ENCODE measurements around the gene SPINDOC.
"Not testable (repeated sequence)": the region's sequence is repeated elsewhere in the genome, so short reads cannot be mapped to it uniquely, and the experiment has no call there.

SPINDOC gene

DNA sequence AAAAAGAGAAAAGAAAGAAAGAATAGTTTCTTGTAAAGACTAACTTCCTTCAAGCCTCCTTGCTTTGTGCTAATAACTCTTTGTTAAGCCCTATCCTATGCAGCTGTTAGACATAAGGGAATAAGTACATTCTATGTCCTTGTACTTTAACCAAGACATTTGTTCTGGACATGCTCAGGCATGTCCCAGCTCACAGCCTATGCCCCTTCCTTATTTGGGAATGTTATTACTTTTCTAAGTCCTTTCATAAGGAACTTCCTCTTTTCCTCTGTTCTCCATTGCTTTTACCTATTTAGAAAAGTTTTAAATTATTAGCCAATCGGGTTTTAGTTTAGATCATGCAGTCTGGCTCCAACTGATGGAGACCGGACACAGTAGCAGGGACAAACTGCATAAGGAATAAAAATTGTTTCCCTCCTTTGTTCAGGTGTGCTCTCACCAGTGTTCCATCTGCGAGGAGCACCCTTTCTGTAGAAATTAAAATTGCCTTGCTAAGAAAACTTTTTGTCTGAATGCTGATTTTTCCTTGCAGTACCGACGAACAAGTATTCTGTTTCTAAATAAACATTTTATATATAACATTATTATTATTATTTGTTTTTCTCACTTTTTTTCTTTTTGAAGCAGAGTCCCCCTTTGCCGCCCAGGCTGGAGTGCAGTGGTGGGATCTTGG is 21.6 kb upstream of the SPINDOC start:
- no peak for DNase-seq

DNA sequence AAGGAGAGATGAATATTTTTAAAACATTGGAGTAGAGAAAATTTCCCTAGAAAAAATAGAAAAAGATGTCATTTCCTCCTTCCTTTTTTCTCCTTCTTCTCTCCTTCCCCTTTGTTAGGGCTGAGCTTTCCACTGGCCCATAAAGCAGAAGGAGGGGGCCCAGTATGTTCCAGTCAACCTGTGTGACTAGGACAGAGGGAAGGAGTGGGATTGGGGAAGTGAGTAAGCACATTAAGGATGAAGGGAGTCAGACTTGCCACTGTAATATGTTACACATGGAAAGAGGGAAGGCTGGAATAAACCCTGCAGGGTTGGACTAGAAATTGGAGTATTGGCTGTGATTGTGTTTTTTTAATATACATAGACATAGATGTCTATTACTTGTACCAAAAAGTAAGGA is 20.1 kb upstream of the SPINDOC start:
- no peak for DNase-seq

DNA sequence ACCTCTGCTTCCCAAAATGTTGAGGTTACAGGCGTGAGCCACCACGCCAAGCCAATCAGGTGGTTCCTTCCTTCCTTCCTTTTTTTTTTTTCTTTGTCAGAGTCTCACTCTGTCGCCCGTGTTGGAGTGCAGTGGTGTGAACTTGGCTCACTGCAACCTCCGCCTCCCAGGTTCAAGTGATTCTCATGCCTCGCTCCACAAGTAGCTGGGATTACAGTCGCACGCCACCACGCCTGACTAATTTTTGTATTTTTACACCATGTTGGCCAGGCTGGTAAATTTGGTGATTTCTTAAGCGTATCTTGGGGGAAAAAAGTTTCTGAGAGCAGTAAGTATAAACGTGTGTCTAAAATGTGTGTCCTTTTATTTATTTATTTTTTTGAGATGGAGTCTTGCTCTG is 18.2 kb upstream of the SPINDOC start:
- DNase-seq: no peak

DNA sequence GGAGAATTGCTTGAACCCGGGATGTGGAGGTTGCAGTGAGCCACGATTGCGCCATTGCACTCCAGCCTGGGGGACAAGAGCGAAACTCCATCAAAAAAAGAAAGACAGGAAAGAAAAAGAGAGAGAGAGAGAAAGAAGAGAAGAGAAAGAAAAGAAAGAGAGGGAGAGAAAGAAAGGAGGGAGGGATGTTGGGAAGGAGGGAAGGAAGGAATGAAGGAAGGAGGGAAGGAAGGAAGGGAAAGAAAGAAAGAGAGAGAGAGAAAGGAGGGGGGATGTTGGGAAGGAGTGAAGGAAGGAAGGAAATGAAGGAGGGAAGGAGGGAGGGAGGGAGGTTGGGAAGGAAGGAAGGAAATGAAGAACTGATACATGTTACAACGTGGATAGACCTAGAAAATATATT is 12.3 kb upstream of the SPINDOC start:
- DNase-seq: no peak

DNA sequence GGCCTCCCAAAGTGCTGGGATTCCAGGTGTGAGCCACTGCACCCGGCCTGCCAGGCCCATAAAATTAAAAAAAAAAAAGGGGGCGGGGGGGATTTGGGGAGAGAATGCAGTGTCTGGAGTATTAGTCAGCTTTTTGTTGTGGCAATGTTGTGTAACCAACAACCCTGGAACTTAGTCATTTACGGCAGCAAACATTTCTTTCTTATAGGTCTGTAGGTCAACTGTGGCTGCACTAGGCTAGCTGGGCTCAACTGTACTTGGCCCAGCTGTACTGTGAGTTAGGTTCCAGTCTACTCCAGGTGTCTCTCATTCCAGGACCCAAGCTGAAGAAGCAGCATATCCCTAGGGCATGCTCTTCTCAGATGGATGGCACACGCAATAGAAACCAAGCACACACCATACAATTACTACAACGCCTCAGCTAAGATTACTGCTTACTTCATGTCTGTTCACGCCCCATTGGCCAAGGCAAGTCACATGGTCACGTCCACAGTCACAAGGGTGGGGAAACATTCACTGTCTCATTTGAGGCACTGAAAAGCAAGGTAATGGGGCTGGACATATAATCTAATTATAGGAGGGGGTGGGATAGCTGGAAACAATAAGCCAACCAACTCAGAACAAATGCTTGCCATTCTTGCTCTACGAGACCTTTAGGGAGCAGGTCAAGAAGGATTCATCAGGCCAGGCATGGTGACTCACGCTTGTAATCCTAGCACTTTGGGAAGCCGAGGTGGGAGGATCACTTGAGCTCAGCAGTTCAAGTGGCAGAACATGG is 10.4 kb upstream of the SPINDOC start:
- no peak for DNase-seq

DNA sequence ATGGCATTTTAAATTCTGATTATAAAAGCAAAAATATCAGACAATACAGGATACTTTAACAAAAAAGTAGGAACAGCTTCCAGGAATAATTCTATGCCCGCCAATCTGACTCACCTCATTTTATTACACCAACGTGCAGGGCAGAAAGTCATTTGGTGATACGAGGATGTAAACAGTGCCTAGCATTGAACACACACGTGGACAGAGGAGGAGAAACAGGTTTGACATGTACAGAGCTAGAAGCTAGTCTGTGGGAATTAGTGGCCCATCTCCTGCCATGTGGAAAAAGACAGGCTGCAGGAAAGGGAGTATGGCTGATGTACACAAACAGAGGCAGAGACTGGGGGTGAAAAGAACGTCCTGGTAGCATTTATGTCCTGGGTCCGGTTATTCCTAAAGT is 9.0 kb upstream of the SPINDOC start:
- DNase-seq: no peak

DNA sequence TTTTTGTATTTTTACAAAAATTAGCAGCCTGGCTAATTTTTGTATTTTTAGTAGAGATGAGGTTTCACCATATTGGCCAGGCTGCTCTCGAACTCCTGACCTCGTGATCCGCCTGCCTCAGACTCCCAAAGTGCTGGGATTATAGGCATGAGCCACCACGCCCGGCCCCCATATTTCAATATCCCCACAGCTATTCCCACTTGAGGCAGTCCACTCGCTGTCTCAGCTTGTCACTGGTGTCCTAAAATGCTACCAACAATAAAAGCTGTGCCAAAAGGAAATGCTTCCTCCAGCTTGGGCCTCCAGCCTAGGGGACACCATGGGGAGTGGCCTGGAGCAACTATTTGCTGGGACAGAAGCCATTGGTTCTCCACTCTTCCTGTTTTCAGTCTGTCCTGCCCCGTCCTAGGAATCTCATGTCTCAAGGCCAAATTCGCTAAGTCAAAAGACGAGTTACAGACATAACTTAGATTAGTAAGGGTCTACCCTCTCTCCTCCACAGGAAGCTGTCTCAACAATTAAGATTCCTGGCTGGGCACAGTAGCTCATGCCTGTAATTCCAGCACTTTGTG is 7.3 kb upstream of the SPINDOC start:
- DNase-seq: no peak

DNA sequence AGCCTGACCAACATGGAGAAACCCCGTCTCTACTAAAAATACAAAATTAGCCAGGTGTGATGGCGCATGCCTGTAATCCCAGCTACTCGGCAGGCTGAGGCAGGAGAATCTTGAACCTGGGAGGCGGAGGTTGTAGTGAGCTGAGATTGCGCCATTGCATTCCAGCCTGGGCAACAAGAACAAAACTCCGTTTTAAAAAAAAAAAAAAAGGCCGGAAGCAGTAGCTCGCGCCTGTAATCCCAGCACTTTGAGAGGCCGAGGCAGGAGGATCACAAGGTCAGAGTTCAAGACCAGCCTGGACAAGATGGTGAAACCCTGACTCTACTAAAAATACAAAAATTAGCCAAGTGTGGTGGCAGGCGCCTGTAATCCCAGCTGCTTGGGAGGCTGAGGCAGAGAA is 2.9 kb upstream of the SPINDOC start:
- DNase-seq: not testable (repeated sequence)

DNA sequence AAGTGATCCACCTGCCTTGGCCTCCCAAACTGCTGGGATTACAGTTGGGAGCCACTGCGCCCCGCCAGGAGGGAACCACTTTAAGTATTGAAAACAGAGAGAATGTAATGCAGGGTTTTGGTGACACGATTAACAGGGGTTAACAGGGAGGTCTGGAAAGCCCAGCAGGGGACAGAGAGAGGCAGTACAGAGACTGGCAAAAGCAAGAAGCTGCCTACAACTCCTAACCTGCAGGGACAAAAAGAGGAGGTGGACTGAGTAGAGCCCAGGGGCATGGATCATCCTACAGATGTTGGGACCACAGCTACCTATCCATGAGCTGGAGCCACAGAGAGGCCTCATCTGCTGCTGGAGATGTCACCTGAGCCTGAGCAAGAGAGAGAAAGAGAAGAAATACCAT is 1.7 kb upstream of the SPINDOC start:
- DNase-seq: no peak

DNA sequence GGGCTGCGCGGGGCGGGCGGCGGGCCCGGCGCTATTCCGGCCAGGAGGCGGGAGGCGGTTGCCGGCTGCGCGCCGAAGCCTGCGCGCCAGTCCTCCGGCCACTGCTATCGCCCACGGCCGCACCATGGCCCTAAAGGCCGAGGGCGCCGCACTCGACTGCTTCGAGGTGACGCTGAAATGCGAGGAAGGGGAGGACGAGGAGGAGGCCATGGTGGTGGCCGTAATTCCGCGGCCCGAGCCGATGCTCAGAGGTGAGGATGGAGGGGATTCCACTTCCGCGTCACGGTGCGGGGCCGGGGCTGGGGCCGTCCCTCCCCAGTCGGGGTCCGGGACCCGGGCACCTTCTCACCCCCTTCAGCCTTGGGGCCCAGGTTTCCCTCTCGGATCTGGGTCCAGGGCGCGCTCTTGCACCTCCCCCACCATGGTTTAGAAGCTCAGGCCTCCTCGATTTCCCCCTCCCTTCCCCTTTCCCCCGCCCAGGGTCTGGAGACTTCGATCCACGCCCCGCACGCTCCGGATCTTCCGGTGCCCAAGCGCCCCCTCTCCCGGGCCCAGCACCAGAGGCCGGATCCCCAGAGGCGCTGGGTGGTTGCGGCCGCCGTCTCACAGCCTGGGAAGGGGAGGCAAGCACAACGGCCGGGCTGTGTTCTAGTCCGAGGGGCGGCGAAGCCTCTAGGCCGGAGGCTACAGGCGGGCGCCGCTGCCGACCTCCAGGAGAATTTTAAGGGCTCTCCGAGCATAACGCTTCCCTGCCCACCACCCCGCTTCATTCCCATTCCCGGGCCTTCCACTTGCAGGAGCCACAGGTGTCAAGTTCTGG is 517 bp downstream of the SPINDOC start:
- DNase-seq: no peak

DNA sequence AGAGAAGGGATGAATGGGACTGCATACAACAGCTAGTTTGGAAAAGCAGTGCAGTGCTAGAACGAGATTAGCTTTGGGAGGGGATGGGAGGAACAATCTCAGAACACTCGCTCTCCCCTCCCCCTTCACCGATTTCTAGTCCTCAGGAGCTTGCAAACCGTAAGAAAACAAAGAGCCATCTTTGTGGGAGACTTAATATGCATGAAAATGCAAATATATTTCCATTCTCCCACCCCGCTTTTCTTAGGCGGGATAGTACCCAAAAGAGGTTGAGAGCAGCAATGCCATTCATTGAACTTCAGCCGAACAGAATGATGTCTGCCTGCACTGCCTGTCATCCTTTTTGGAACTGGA is 1.1 kb downstream of the SPINDOC start:
- DNase-seq: no peak

DNA sequence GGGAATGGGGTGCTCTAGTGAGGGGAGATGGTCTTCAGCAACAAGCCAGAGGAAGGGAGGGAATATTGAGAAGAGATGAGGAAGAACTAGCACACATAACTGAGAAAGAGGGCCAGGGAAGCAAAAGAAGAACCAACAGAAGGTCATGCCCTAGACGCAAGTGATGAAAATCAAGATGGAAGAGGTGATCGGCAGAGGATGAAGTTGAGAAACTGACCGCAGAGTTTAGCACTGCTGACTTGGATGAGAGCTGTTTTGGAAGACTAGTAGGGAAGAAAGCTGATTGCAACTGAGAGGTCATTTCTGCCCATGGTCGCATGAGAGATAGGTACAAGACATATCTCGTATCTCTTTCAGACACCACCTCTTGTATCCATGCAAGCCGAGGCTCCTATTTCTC is 2.9 kb downstream of the SPINDOC start:
- DNase-seq: no peak

DNA sequence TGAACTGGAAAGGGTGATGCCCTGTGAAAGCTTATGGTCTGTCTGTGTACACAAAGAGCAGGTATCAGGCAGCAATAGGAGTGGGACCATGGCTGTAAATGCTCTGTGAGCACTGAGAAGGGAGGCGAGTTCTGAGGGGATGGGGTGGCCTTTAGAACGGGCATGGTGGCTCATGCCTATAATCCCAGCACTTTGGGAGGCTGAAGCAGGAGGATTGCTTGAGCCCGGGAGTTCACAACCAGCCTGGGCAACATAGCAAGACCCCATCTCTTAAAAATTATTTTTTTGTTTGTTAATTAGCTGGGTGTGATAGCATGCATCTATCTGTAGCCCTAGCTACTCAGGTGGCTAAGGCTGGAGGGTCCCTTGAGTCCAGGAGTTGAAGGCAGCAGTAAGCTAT is 3.5 kb downstream of the SPINDOC start:
- DNase-seq: no peak

DNA sequence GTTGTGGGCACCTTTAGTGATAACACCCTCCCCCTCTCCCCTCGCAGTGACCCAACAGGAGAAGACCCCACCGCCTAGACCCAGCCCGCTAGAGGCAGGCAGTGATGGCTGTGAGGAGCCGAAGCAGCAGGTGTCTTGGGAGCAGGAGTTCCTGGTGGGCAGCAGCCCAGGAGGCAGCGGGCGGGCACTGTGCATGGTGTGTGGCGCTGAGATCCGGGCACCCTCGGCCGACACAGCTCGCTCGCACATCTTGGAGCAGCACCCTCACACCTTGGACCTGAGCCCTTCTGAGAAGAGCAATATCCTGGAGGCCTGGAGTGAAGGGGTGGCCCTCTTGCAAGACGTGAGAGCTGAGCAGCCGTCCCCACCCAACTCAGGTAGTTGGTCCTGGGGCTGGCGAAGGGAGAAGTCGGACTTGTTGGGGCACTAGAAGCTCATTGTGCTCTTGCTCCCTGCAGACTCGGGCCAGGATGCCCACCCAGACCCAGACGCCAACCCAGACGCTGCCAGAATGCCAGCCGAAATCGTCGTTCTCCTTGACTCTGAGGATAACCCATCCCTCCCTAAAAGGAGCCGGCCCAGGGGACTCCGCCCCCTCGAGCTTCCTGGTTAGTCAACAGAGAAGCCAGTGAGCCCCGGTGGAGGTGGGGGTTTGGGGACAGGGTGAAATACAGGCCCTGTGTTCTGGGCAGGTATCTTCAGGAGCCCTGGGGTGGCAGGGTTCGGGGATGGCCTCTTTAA is 4.7 kb downstream of the SPINDOC start:
- DNase-seq: no peak

DNA sequence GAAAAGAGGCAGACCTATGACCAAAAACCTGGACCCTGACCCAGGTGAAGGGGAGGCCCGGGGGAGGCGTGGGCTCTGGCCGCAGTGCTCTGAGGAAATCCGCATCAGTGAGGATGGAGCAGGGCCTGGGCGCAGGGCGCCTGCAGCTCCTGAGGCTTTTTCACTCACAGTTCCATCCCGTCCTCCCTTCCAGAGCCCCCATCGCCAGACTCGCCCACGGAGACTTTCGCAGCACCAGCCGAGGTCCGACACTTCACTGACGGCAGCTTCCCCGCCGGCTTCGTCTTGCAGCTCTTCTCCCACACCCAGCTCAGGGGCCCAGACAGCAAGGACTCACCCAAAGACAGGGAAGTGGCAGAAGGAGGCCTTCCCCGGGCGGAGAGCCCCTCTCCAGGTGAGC is 5.4 kb downstream of the SPINDOC start:
- no peak for DNase-seq

DNA sequence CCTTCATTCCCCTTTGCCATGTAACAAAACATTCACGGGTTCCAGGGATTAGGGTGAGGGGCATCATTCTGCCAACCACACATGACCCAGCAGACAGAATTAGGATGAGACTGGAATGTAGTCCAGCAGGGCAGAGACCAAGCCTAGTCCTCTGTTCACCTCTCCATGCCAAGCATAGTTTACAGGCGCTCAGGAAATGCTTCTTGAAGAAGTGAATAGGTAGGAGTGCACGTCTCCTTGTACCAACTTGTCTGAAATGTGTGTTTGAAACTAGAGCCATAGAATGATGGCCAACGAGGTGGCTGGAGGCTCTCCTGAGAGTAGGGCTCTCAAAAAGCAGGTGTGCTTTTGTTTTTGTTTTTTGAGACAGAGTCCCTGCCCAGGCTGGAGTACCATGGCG is 8.2 kb downstream of the SPINDOC start:
- DNase-seq: no peak

DNA sequence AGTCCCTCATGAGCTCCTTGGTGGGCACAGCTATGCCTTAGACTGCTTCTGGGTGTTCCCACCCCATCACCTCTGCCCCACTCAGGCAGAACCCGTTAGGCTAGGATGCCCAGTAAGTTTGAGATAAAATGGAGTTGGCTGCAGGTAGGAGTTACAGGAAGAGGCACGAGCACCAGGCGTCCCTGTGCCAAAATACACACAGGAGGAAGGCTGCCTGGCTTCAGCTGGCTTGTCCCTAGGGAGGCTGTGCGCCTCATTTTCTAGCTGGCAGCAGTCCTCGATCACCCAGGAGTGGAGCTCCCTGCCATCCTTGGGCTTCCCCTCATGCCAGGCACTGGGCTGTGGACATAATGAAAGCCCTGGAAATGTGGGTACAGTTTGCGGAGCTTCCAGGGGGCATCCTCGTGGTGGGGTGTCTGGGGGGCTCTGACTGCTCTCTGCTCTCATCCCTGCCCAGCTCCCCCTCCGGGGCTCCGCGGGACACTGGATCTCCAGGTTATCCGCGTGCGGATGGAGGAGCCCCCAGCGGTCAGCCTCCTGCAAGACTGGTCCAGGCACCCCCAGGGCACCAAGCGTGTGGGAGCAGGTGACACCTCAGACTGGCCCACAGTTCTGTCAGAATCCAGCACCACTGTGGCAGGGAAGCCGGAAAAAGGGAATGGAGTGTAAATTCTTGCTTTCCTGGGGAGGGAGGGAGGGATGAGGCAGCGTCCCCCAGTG is 13.4 kb downstream of the SPINDOC start:
- no peak for DNase-seq

DNA sequence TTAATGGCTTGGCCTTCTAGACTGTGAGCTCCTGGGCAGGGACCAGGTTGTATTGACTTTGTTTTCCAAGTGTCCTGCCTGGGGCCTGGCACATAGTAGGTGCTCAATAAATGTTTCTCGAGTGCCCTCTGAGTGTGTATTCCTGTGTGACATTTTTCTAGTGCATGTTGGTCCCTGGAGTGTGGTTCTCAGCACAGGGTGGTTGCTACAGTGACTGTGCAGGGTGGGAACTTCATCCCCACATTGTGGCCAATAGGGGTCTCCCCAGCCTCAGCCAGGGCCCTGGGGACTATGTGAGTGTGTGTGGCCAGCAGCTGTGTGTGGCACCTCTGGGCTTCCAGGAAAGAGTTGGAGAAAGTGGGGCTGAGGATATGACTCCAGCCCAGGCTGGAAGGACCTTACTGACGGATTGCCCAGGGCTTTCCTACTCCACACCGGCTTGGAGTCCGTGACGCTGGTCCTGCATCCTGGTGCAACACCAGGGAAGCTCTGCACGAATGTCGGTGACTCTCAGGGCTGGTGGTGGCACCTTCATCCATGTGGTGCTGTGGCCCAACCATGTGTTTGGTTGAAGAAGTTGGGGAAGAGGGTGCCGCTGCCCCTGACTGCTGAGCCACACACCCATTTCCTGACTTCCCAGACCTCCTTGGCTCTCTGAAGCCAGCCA is 16.7 kb downstream of the SPINDOC start:
- DNase-seq: no peak

DNA sequence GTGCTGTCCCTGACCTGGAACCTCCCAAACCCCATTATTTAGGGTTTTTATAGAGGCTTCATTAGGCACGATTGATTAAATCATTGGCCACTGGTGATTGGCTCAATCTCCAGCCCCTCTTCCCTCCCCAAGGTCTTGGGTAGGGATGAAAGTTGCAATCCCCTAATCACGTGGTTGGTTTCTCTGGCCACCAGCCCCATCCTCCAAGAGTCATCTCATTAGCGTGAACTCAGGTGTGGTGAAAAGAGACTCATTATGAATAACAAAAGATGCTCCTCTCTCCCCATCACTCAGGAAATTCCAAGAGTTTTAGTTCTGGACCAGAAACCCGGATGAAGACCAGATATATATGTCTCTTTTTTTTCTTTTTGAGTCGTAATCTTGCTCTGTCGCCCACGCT is 18.1 kb downstream of the SPINDOC start:
- DNase-seq: no peak

DNA sequence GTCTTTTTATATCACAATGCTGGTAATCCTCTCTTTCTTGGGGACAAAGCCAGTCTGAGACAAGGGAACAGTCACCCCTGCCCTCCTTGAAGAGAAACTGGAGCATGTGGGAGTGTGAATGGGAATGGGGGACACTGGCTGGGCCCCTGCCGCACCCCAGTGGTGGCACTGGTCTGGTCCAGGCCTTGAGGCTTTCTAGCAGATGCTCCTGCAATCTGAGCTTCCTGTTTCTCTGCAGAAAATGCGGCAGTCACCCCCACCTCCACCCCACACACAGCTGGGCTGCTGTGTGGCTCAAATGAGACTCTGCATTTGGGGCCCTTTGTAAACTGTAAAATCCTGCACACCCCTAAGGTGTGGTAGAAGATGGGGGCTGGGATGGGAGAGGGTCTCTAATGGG is 19.1 kb downstream of the SPINDOC start:
- DNase-seq: no peak

DNA sequence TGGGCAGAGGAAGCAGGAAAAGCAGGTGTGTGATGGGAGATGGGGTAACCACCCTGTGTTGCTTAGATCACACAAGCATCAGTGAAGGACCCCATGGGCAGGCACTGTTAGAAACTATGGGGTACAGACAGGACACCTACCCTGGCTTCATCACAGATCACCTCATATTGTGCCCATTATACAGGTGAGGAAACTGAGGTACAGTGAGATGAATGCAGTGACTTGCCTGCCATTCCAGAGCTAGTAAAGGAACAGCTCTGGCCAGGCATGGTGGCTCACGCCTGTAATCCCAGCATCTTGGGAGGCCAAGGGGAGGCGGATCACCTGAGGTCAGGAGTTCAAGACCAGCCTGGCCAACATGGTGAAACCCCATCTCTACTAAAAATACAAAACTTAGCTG is 19.8 kb downstream of the SPINDOC start:
- DNase-seq: no peak

All from NCI-H2107 (cell line).